Posterior cingulate gyrus (tissue), 11 donors: ENCODE measurements around the gene CHRDL2.
"Not testable (repeated sequence)": the region's sequence is repeated elsewhere in the genome, so short reads cannot be mapped to it uniquely, and the experiment has no call there.

Experiments
- DNase-seq, 10 donors: peaks; one replicate each; pipeline versions ENCODE4 v3.0.0 to v3.0.0-alpha.2; 2020 to 2021; ENCODE audit warnings: mixed read lengths in 3 of 10
- intact Hi-C: fragments of 100-400 bp; cut with DNase I; formaldehyde crosslinking; loops from one replicate; pipeline ENCODE4 v1.15.1; 2023

CHRDL2 gene, protein sequence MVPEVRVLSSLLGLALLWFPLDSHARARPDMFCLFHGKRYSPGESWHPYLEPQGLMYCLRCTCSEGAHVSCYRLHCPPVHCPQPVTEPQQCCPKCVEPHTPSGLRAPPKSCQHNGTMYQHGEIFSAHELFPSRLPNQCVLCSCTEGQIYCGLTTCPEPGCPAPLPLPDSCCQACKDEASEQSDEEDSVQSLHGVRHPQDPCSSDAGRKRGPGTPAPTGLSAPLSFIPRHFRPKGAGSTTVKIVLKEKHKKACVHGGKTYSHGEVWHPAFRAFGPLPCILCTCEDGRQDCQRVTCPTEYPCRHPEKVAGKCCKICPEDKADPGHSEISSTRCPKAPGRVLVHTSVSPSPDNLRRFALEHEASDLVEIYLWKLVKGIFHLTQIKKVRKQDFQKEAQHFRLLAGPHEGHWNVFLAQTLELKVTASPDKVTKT

DNA sequence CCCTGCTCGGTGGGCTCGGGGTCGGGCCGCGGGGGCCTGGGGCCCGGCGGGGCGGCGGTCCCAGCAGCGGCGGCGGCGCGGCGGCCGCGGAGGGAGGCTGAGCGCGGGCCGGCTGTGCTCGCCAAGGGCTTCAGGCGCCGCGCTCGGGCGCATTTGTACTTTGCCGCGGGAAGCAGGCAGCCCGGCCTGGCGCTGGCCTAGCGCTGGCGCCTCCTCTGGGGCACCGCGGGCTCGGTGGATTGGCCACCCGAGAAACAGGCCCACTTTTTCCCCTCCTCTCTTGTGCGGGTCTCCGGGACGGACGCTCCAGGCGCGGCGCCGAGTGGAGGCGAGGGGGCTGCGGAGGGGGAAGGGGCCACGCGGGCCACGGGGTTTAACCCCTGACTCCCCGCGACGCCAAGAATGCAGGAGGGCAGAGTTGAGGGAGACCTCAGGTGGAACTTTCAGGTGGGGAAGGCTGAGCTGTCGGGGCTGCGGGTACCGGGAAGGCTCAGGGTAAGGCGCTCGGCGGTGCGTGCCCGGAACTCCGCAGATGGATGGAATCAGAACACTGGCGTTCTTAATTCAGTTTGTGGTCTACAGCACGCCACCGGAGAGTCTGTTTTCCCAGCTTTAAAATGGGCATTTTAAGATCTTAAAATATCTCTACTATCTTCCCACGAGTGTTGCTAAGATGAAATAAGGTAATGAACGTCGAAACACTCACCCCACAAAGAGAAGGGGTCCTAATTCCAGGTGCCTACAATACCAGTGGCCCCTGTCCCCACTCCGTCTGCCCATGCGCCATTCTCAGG lies at the start of gene CHRDL2:
Gene CHRDL2, minus strand, starts transcription at position 126 of the 794 bp plus-strand sequence. CDS start 538 bp downstream, outside the sequence.
- intact Hi-C loops: no loop called here
- peak in 5 of 10 donors; percentile 41 to 89 (median 42) for DNase-seq

DNA sequence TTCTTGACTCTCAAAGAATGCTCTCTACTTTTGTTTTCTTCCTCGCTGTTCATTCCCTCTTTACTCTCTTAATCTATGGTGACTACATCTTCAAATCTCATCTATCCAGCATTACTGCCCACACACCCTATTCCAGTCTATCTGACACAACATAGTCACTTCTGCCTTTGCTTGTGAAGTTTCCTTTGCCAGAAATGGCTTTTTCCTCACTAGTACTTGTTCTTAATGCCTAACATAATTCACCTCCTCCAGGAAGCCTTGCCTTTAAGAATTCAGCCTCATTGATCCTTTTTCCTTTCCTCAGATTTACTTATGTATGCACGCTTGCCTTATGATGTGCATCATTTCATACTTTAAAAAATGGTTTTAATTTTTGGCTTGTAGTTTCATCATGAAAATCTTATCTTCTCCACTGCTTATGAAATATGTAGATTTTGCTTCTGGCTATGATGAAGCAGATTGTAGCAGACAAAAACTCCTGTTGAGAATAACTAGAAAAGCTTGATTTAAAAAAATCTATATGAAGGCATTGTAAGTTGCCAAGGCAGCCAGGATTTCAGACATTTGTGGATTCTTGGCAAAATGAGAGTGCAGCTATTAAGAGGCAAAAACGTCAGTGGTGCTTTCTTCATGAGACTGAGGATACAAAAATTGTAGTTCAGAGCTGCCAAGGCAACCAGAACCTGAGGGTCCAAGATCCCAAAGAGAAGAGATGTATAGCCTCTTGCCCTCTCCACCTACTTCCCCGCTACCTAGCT lies 49.2 kb upstream of the CHRDL2 start:
- intact Hi-C loops: no loop called here
- DNase-seq: no peak

DNA sequence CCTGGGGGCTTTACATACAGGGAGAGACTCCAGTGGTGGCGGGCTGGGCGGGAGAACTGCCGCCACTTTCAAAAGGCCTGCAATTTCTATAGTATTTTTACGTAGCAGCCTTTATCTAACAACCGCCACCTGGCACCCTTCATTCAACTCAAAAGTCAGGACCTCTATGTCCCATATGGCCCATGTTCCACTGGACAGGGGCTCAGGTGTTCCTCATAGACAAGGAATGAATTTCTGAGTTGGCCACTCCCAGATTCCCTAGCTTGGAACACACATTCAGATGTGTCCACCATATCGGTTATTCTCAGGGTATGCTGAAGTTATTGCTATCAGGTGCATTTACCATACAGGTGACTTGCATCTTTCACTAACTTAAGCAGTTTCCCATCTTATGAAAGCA lies 47.4 kb upstream of the CHRDL2 start:
- DNase-seq: no peak
- intact Hi-C loops: no loop called here

DNA sequence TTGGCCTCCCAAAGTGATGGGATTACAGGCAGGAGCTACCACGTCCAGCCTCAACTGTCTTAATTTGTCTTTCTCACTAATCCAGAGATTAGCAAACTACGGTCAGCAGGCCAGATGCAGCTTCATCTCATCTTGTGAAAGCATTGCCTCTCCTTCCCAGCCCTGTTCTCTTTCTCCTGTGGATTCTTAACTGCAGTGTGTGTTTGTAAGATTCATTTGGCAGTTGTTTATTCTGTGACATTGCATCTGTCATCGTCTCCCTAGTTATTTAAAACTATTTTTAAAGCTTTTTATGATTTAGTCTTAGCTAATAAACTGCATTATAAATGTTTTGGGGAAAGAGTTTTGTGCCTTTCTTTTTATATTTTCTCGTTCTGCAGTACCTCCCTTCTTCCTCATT lies 46.7 kb upstream of the CHRDL2 start:
- DNase-seq: no peak
- intact Hi-C loops: no loop called here

DNA sequence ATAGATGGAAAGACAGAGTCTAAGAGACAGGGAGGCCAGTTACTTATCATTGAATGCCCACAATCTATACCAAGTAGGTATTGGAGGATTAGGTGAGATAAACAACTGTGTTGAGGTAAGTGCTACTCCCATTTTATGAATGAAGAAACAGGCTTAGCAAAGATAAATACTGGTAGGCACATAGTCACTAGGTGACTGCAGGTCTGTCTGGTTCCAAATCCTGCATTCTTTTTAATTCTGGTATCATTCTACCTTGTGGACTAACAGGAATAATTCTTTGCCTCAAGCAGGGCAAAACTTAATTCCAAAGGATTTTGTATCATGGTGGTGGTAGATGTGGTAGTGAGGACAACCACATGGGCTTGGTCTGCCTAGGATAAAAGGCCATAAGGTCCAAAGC lies 45.8 kb upstream of the CHRDL2 start:
- intact Hi-C loops: no loop called here

DNA sequence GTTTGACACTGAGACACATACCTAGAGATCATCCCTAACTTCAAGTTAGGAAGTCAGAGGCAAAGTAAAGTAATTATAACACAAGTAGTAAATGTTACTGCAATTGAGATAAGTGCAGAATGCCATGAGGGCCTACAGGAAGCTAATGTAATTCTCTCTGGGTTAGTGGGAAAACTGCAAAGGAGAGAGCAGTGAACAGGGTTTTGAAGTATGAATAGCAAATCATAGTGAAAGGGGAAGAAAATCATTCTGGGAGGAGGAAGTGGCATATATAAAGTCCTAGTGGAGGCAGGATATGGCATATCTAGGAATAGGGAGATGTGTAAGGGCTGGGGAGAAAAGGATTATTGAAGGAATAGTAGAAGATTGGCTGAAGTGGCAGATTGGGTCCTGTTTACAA lies 45.3 kb upstream of the CHRDL2 start:
- no peak for DNase-seq
- intact Hi-C loops: no loop called here

More for the DNA sequence above, 45.8 kb upstream of the CHRDL2 start:
- DNase-seq: no peak

DNA sequence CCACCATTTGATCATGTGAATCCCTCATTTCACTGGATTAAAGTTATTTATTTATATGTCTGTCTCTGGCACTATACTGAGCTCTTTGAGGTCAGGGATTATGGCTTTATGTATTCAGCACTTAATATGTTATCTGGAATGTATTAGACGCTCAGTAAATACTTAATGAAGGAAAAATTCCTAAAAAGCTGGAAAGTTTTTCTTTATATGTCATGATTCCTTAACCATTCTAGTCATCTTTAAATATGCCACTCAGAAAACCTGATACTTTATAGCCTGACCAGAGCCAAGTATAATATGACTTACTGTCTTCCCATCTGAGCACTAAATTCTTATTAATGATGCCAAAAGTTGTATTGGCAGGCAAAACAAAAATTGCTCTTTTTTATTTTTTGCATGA lies 44.5 kb upstream of the CHRDL2 start:
- intact Hi-C loops: no loop called here
- no peak for DNase-seq

DNA sequence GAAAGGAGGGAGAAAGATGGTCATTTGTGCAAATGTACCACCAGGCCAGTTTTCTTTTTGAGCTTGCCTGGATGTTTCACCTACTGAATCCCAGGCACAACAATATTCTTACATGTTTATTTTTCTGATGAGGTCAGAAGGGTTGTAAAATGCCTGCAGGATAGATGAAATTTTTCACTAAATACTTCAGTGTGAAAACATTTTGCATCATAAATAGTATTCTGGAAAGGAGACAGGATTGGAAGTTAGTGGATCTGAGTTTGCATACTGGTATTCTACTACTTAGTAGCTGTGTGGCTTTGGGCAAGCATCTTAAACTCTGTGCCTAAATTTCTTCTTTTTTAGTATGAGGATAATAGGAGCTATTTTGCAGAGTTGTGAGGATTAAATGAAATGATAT lies 42.2 kb upstream of the CHRDL2 start:
- intact Hi-C loops: no loop called here
- no peak for DNase-seq

DNA sequence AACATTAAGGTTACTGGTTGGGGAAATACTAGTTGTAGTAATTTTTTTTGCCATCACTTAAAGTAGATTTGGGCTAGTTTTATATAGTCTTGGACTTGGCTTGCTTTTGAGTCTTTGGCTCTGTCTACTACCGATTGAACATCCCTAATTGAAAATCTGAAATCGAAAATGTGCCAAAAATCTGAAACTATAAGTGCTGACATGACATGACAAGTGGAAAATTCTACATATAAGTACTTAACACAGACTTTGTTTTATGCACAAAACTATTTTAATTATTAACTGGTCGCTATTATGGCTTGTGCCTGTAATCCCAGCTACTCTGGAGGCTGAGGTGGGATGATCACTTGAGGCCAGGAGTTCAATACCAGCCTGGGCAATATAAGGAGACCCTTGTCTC lies 39.9 kb upstream of the CHRDL2 start:
- intact Hi-C loops: no loop called here
- no peak for DNase-seq

DNA sequence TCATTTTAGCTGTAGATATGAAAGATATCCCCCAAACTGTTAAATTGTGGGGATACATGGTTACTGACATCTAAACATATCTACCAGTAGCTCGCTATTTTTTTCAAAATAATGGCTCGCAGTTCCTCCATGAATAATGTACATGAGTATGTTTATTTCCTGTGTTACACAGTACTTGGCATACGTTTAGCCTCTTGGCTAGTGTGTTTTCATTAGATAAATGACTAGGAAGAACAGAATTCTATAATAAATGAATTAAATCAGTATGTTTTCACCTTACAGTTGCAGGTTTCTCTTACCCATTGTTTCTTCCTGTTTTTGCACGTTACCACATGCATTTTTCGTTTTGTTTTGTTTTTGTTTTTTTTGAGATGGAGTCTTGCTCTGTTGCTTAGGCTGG lies 39.2 kb upstream of the CHRDL2 start:
- intact Hi-C loops: no loop called here
- DNase-seq: no peak

DNA sequence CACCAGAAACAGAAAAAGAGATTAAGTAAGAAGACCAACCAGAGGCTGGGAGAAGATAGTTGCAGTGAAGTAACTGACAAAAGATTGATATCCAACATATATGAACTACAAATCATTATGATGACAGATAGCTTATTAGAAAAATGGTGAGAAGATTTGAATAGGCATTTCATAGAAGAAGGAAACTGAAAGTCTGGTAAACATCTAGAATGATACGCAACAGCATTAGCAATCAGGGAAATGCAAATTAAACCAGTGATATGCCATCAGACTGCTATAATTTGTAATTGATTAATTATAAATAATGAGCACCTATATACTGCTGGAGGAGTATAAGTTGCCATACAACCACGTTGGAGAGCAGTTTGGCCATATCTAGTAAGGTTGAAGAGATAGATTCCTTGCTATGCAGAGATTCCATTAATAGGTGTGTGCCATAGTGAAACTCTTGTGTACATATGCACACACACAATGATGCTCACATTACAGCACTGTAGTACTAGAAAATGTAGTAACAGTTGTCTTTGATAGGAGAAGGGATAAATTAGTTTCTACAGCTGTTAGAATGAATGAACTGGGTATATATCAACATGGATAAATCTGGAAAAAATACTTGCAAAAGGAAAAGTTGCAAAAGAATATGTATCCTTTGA lies 38.0 kb upstream of the CHRDL2 start:
- DNase-seq: no peak
- intact Hi-C loops: no loop called here

DNA sequence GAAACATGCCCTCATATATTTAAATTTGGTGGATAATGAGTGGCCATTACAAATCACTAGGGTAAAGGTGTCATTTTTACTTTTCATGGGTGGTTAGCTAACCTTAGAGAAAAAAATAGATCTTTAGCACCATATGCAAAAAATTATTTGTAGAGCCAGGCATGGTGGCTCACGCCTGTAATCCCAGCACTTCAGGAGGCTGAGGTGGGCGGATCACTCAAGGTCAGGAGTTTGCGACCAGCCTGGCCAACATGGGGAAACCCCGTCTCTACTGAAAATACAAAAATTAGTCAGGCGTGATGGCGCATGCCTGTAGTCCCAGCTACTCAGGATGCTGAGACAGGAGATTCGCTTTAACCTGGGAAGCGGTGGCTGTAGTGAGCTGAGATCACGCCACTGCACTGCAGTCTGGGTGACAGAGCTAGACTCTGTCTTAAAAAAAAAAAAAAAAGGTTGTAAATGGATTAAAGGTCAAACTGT lies 37.0 kb upstream of the CHRDL2 start:
- DNase-seq, intact Hi-C loops: not testable (repeated sequence)

DNA sequence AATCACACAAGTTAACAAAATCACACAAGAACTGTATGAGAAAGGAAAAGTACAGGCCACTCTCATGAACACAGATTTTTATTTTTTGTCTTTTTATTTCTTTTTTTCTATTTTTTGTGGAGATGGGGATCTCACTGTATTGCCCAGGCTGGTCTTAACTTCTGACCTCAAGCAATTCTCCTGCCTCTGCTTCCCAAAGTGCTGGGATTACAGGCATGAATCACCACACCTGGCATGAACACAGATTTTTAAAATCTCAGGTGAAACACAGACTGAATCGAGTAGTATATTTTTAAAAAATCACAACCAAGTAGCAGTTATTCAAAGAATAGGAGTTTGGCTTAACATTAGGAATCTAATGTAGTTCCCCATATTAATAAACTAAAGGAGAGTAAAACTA lies 35.7 kb upstream of the CHRDL2 start:
- intact Hi-C loops: no loop called here

DNA sequence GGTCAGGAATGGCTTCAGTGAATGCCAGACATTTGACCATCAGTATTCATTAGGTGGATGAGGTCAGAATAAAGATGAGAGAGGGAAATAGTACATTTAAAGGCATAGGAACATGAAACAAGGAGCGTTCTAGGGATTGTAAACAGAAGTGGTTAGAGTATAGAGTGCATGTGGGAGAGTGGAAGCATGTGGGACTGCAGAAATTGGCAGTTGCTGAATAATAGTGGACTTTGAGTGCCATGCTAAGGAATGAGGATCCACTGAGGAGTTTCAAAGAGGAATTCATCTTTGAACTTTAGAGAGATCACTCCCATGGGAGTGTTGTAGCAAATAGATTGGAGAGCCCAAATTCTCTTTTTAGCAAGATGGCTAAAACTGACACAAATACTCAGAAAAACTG lies 25.3 kb upstream of the CHRDL2 start:
- intact Hi-C loops: no loop called here

More for the DNA sequence above, 35.7 kb upstream of the CHRDL2 start:
- no peak for DNase-seq

DNA sequence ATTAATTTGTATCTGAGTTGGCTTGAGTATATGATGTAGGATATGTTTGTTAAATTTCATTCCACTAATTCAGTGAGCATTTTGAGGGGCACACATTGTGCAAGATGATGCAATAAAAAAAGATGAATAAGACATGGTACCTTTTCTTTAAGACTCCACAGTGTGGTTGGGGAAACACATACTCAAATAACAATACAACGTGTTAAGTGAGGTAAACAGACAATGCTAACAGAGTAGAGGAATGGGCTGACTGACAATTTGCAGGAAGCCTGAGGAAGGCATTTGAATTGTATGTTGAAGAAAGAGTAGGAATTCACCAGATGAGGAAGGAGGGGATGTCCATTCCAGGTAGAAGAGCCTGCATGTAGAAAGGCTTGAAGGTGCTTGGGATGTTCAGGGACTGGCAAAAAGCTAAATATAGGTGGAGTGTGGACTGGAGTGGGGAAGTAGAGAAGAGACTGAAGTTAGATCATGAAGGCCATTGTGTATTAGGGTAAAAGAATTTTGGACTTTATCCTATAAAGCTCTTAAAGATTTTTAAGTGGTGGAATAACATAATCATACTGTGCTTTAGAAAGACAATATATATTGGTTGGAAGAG lies 24.3 kb upstream of the CHRDL2 start:
- intact Hi-C loops: no loop called here
- no peak for DNase-seq

More for the DNA sequence above, 25.3 kb upstream of the CHRDL2 start:
- no peak for DNase-seq

DNA sequence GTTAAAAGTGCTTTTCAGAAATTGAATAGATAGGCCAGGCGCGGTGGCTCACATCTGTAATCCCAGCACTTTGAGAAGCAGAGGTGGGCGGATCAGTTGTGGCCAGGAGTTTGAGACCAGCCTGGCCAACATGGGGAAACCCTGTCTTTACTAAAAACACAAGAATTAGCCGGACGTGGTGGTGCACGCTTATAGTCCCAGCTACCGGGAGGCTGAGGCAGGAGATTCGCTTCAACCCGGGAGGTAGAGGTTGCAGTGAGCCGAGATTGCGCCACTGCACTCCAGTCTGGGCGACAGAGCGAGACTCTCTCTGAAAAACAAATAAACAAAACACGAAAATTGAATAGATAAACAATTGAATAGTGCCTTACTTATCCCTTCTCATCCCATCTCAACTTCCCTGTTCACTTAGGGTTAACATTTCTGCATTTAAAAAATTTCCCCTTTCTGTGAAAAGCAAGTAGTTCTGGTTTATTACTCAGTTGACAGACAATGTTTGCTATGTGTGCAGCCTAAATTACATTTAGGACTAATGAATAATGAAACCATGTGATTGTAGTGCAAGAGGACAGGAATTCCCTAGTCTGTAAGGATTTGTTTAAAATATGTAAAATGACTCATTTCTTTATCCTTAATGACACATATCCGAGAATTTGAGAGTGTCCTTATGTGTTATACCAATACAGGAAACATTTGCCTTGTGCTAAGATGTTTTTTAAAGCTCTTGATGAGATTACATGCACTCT lies 23.5 kb upstream of the CHRDL2 start:
- intact Hi-C loops: no loop called here
- DNase-seq: no peak

DNA sequence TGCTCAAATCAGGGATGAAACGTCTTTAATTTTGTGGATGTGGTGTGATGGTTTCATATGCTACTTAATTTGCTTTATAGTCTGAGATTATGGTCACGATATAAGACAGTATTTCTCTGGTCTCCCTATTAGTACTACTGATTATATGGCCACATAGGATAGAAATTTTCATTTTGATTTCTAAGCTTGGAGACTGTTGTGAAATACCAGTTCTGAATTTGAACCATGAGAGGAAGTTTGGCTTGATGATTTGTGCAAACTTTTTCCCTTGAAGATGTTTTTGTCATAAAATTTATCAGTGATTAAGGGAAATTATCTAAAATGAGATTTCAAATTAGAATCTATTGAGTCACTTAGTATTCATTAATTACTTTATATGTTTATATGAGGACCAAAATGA lies 20.1 kb upstream of the CHRDL2 start:
- DNase-seq: no peak
- intact Hi-C loops: no loop called here

DNA sequence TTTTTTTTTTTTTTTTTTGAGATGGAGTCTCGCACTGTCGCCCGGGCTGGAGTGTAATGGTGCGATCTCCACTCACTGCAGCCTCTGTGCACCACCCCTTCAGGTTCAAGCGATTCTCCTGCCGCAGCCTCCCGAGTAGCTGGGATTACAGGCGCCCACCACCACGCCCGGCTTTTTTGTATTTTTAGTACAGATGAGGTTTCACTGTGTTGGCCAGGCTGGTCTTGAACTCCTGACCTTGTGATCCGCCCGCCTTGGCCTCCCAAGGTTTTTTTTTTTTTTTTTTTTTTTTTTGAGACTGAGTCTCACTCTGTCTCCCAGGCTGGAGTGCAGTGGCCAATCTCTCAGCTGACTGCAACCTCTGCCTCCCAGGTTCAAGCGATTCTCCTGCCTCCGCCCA lies 19.4 kb upstream of the CHRDL2 start:
- intact Hi-C loops, DNase-seq: not testable (repeated sequence)

DNA sequence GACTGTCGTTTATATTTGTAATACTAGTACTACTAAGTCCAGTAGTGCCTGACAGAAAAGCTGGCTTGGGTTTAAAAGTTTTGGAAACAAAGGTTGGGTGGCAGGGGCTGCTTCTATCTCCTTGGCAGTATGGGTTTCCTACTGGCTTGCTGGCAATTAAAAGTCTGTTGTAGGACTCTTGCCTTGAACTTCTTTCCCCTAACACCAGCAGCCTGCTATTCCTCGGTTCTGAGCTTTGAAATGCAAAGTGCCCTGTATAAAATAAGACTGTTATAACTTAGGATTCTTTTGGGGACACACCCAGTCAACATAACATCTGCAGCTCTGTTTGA lies 18.7 kb upstream of the CHRDL2 start:
- intact Hi-C loops: no loop called here
- no peak for DNase-seq
